OCI-LY3 (cell line): ENCODE data around the gene CCL16.

Source experiments
- H2AFZ ChIP-seq: fragments of 200-600, 300-600 bp; shearing (Covaris generic); 2 replicates; pipeline ENCODE4 v1.6.0; 2014; ENCODE audit warnings: antibody characterized with exemption, low read depth, low read length
- H3K27ac ChIP-seq: fragments of 200-600, 300-600 bp; sonication (generic); 2 replicates; pipeline ENCODE4 v1.5.1; 2014; ENCODE audit warnings: mild to moderate bottlenecking, low read length, moderate library complexity, mixed read lengths
- H3K27me3 ChIP-seq: fragments of 200-600, 300-600 bp; sonication (generic); 2 replicates; pipeline ENCODE4 v1.6.1; 2014; ENCODE audit warnings: low read depth, low read length, mixed read lengths
- H3K36me3 ChIP-seq: fragments of 200-600, 300-600 bp; sonication (generic); replicated peaks from 2 replicates; pipeline ENCODE3; 2014; ENCODE audit warnings: low read depth, low read length, mixed read lengths
- H3K4me1 ChIP-seq: fragments of 300-600, 200-600 bp; sonication (generic); 2 replicates; pipeline ENCODE4 v1.6.1; 2014; ENCODE audit warnings: low read length, mixed read lengths
- H3K4me2 ChIP-seq: fragments of 200-600, 300-600 bp; sonication (generic); 2 replicates; pipeline ENCODE4 v1.6.1; 2014; ENCODE audit warnings: low read length, mixed read lengths
- H3K4me3 ChIP-seq: fragments of 300-600, 200-600 bp; sonication (generic); 2 replicates; pipeline ENCODE4 v1.5.1; 2014; ENCODE audit warnings: antibody characterized with exemption, mild to moderate bottlenecking, low read length, moderate library complexity
- H3K79me2 ChIP-seq: fragments of 300-600, 200-600 bp; shearing (Covaris generic); 2 replicates; pipeline ENCODE4 v1.6.1; 2014; ENCODE audit warnings: mild to moderate bottlenecking, low read length, mixed read lengths
- H3K9ac ChIP-seq: fragments of 300-600, 200-600 bp; shearing (Covaris generic); 2 replicates; pipeline ENCODE4 v1.6.0; 2014; ENCODE audit warnings: mild to moderate bottlenecking, low read length, moderate library complexity
- H3K9me3 ChIP-seq: fragments of 200-600, 300-600 bp; shearing (Covaris generic); 2 replicates; pipeline ENCODE4 v1.6.1; 2014; ENCODE audit warnings: low read length, mixed read lengths; ENCODE audit not compliant: insufficient read depth
- H4K20me1 ChIP-seq: fragments of 200-600, 300-600 bp; sonication (generic); 2 replicates; pipeline ENCODE4 v1.6.1; 2016; ENCODE audit warnings: low read length, mixed read lengths; ENCODE audit not compliant: insufficient read depth
- EZH2phosphoT487 ChIP-seq: fragments of 200-600 bp; shearing (Covaris generic); IDR thresholded peaks from 2 replicates; pipeline ENCODE4 v1.6.1; 2018; ENCODE audit warnings: antibody characterized with exemption, mixed run types, low read depth
- TF ChIP-seq, protein P1 (sequence below): fragments of 200-600, 300-600 bp; sonication (generic); IDR thresholded peaks from 2 replicates; pipeline ENCODE4 v1.5.1; 2014; ENCODE audit warnings: antibody characterized with exemption, low read length, low read depth

CCL16 gene

DNA sequence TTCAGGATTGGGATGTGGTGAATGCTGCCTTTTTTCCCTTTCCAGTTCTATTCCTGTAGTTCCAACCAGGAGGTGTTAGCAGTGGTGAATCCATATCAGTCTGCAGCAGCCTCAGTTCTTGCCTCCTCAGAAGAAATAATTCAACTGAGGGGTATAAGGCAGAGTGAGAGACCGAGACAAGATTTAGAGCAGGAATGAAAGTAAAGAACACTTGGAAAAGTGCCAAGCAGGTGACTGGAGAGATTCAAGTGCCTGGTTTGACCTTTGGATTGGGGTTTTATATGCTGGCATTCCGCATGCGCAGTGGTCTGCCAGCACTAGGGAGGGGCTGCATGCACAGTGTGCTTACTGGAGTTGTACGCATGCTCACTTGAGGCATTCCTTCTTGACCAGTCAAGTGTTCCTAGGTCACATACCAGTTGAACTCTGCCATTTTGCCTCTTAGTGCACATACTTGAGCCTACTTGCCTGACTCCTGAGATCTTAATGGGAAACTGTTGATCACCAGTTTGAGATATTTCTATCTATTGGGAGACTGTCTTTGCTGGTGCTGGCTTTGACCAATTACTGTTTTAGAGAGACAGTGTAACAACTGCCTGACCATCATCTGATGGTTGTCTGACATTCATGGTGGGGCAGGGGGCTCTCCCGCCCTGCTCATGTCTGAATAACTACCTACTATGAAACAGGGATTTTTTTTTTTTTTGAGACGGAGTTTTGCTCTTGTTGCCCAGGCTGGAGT is 20.7 kb upstream of the CCL16 start:
- Histone ChIP-seq H3K79me2 (no peaks in the 10 kb centered on the region), H3K4me2 (peak overlapping the region; percentile 42), H3K4me1 (peaks cover 68% of the 10 kb centered on the region)

DNA sequence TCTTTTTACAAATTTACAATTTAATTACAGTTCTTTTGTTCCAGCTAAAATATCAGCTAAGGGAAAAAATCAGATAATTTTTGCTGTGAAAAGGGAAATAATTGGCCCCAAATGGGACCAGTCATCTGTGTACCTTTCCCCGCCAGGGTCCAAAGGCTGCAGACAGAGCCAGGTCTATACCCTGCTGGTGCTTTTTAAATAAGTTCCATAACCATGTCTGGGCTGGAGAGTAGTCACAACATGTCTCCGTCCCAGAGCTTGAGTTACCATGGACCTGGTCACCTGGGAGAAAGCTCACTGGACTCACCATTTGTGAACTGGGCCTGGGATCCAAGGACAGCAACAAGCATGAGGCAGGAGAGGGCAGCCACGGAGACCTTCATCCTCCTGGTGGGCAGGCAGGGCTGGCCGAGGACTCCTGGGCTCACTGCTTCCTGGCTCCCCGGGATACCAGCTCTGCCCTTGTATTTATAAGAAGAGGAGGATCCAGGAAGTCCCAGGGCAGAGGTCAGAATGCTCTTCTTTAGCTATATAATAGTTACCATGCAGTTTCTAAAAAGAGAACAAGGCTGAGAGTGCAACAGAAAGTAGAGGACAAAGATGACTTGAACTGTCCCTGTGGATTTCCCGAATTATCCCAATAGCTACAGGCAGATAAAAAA is 19.9 kb upstream of the CCL16 start, which contains the start of gene CCL15:
Gene CCL15 (minus strand): TSS at position 444 of the 662 bp plus-strand sequence. CDS start 61 bp downstream, at position 383.
- Histone ChIP-seq H3K9ac (no peak within 1 kb of the TSS), H4K20me1 (no peaks in the 10 kb centered on the region), H3K79me2 (no peaks in the 10 kb centered on the region), H3K36me3 (no peaks in the 10 kb centered on the region), H3K9me3 (no peaks in the 10 kb centered on the region), H3K4me2 (peak within 1 kb of the TSS; percentile 42), H2AFZ (no peak within 1 kb of the TSS), H3K4me3 (0 out of 2 replicates have a peak within 1 kb of the TSS, but pooled peaks have one; percentile 1), H3K27ac (no peak within 1 kb of the TSS), H3K27me3 (peaks cover 45% of the 10 kb centered on the region), H3K4me1 (peaks cover 76% of the 10 kb centered on the region)
- no peak for TF ChIP-seq EZH2phosphoT487
- TF ChIP-seq, protein P1, sequence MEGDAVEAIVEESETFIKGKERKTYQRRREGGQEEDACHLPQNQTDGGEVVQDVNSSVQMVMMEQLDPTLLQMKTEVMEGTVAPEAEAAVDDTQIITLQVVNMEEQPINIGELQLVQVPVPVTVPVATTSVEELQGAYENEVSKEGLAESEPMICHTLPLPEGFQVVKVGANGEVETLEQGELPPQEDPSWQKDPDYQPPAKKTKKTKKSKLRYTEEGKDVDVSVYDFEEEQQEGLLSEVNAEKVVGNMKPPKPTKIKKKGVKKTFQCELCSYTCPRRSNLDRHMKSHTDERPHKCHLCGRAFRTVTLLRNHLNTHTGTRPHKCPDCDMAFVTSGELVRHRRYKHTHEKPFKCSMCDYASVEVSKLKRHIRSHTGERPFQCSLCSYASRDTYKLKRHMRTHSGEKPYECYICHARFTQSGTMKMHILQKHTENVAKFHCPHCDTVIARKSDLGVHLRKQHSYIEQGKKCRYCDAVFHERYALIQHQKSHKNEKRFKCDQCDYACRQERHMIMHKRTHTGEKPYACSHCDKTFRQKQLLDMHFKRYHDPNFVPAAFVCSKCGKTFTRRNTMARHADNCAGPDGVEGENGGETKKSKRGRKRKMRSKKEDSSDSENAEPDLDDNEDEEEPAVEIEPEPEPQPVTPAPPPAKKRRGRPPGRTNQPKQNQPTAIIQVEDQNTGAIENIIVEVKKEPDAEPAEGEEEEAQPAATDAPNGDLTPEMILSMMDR, result no peak

More for the DNA sequence above, 20.7 kb upstream of the CCL16 start:
- Histone ChIP-seq H3K4me3 (0 out of 2 replicates have a peak overlapping the region, but pooled peaks have one; percentile 1), H3K27ac (no peak overlapping the region), H3K9ac (no peak overlapping the region), H4K20me1 (no peaks in the 10 kb centered on the region), H3K9me3 (no peaks in the 10 kb centered on the region), H3K27me3 (peaks cover 41% of the 10 kb centered on the region), H3K36me3 (no peaks in the 10 kb centered on the region), H2AFZ (no peak overlapping the region)
- no peak for TF ChIP-seq EZH2phosphoT487
- TF ChIP-seq, protein P1, result no peak

DNA sequence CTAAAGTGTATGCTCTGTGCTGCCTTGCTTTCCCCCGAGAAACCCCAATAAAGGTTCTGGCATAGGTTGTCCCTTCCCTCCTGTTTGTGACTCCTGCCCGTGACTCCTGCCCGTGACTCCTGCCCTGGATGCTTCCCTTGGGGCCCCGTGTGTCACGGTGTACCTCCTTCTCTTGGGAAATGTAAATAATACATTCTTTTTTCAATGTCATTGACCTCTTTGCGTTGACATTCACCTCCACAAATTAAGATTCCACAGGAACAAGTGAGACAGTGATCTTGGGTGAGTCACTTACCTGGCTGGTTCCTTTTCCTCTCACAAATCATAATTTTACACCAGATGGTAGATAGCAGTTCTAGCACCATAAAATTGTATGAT is 19.4 kb upstream of the CCL16 start:
- H2AFZ ChIP-seq, result no peak overlapping the region
- H4K20me1 ChIP-seq, result no peaks in the 10 kb centered on the region
- TF ChIP-seq EZH2phosphoT487, result no peak
- TF ChIP-seq, protein P1, result no peak
- H3K4me3 ChIP-seq, result no peak overlapping the region
- no peak overlapping the region for H3K27ac ChIP-seq
- no peaks in the 10 kb centered on the region for H3K79me2 ChIP-seq
- no peak overlapping the region for H3K9ac ChIP-seq
- no peak overlapping the region for H3K4me2 ChIP-seq
- H3K4me1 ChIP-seq, result peaks cover 77% of the 10 kb centered on the region
- no peaks in the 10 kb centered on the region for H3K9me3 ChIP-seq
- no peaks in the 10 kb centered on the region for H3K36me3 ChIP-seq
- H3K27me3 ChIP-seq, result peaks cover 47% of the 10 kb centered on the region

DNA sequence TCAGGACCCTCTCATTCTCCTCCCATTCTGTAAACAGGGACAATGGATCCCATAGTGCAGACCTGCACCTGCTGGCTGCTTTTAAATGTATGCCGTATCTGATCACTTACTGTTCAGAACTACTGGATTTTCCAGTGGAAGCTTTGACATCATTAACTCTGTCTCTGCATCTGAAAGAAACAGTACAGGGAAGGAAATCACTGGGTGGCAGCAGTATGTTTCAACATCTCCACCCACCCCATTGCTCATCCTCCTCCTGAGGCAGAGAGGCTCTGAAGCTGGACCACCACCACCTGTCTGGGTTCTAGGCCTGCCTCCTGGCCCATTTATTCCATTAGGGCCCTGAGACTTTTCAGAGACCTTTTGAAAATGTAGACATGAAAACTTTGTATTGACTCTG is 17.5 kb upstream of the CCL16 start:
- H3K27ac ChIP-seq, result no peak overlapping the region
- no peaks in the 10 kb centered on the region for H3K9me3 ChIP-seq
- TF ChIP-seq EZH2phosphoT487, result no peak
- TF ChIP-seq, protein P1, result no peak
- H3K4me1 ChIP-seq, result peaks cover 75% of the 10 kb centered on the region
- H4K20me1 ChIP-seq, result no peaks in the 10 kb centered on the region
- no peak overlapping the region for H2AFZ ChIP-seq
- H3K4me3 ChIP-seq, result no peak overlapping the region
- H3K79me2 ChIP-seq, result no peaks in the 10 kb centered on the region
- no peaks in the 10 kb centered on the region for H3K36me3 ChIP-seq
- H3K27me3 ChIP-seq, result peaks cover 58% of the 10 kb centered on the region
- no peak overlapping the region for H3K4me2 ChIP-seq
- H3K9ac ChIP-seq, result no peak overlapping the region
